NCI-H1105 (cell line): ENCODE results near the gene CFAP77.

Experiments used
- DNase-seq: peaks from one replicate; lab custom pipeline; 2025; lab: John Stamatoyannopoulos, UW

CFAP77 gene

GRCh38 chr9:132451276-132451675 lies 41.3 kb downstream of the CFAP77 start:
- DNase-seq: no peak

DNA sequence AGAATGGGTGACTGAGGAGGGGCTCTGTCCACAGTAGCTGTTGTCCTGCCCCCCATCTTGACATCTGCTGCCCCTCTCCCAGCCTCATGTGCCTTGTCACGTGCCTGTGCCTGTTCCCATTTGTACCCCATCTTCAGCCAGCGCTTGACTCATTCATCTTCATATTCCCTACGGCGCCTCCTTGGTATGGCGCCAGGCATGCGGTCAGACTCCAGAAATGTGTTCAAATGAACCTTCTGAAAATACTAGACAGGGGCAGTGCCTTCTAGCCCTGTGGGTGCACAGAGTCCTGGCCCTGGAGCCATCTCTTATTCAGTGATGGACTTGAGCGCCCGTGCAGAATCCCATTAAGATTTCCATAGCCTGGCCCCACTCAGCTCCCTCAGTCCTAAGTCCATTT lies 46.2 kb downstream of the CFAP77 start:
- DNase-seq: no peak

DNA sequence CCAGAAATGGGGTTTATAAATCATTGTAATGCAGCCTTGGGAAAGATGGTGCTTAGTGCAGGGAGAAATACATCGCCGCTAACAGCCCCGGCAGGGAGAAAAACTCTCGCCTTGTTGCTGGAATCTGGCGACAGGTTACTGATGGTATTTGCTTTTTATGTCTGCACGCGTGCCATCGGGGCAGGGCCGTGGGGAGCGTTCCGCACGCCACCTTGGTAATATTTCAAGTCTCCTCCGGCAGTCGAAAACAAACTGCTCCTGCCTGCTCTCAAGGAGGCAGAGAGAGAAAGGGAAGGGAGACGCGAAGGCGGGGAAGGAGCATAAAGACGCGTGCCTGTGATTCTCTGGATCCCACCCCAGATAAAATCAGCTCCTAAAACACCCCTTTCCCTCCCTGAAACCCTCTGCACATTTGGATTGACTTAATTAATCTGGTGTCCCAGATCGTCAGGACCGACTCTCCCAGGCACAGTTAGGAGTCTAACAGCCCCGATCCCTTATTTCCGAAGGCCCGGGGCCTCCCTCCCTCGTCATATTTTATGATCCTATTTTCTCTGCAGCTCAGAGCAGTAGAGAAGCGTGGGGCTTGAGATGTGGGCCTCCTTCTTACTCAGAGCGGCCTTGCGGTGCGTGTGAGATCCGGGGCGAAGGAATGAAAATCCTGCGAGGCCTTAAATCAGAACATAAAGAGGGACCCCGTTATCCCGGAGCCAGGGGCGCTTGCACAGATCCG lies 47.7 kb downstream of the CFAP77 start:
- DNase-seq: no peak

- DNase-seq: no peak
Measured at GRCh38 chr9:132458432-132458831, 48.4 kb downstream of the CFAP77 start.

DNA sequence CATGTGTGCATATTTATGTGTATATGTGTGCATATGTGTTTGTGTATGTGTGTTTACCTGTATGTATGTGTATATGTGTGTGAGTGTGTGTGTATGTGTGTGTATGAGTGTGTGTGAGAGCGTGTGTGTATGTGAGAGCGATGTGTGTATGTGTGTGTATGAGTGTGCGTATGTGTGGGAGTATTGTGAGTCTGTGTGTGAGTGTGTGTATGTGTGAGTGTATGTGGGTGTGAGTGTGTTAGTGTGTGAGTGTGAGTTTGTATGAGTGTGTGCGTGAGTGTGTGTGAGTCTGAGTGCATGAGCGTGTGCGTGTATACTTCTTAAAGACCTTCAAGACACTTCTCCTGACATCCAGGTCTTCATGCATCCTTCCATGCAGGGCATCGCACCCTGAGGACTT lies 49.6 kb downstream of the CFAP77 start:
- no peak for DNase-seq

DNA sequence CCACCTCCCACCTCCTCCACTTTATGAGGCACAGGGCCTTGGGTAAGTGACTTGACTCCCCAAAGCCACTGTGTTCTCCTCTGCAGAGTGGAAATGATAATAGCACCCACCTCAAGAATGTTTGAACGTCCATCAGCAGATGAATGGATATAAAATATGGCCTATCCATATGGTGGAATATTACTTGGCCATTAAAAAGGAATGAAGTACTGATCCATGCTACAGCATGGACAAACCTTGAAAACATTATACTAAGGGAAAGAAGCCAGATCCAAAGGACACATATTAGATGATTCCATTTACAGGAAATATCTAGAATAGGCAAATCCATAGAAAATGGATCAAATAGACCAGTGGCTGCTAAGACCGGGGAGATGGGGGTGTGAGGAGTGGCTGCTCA lies 50.2 kb downstream of the CFAP77 start:
- no peak for DNase-seq

DNA sequence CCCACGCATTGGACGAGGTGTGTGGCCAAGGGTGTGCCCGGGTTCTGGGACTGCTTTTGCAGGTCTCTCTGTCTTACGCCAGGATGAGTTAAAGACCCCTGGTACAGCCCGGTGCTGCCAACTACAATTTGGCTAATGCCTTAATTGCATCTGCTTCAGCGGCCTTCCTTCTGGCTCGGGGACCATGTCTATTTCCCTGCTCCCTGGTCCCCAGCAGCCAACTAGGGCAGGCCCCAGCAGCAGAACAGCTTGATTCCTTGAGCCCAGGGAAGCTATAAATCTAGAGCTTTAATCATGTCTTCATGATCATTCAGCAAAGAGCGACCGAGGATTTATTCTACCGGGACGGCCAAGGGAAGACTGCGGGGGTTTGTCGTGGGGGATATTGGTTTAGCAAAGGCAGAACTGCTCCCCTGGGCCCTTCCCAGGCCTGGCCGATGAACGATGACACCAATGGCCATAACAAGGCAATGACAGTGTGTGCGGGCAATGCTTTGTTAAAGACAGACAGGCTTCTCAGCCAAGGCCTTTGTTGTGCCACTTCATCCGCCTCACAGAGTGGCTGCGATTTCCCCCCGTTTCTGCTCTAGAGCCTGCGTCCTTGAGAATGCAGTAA lies 51.4 kb downstream of the CFAP77 start:
- DNase-seq: no peak

- no peak for DNase-seq
Measured at GRCh38 chr9:132461971-132462370, 52.0 kb downstream of the CFAP77 start.

DNA sequence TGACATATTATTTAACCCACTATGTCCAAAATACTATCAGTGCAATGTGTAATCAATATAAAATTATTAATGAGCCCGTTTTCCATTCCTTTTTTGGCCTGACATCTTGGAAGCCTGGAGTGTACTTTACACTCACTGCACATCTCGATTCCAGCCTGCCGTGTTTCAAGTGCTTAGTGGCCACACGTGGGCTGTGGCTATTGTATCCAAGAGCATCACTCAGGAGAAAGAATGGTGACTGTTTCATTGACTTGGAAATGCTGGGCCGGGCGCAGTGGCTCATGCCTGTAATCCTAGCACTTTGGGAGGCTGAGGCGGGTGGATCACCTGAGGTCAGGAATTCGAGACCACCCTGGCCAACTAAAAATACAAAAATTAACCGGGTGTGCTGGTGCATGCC lies 54.5 kb downstream of the CFAP77 start:
- no peak for DNase-seq

DNA sequence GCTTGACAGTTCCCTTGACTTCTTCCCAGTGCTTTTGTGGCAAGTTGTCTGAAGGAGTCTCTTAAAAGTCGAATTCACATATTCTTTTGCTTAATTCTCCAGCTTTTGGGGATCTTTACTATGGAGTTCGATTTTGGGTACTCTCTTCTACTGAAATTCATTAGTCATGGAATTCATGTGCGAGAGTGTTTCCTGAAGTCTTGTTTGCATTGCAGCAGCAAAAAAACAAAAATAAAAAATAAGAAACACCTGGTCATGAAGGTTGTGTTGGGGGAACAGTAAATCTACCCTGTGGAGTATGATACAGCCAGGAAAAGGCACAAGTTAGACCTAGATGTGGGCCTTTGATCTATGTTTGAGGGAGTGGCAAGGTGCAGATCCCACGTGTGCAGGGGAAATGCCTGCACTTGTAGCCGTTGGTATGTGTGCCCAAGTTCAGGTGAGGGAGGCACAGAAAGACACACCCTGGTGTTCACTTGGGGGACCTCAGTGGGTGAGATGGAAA lies 55.2 kb downstream of the CFAP77 start:
- DNase-seq: no peak

- DNase-seq: peak; percentile 54
Measured at GRCh38 chr9:132472199-132472598, 62.2 kb downstream of the CFAP77 start.

GRCh38 chr9:132472599-132472998 lies 62.6 kb downstream of the CFAP77 start:
- DNase-seq: no peak

GRCh38 chr9:132474253-132474652 lies 64.2 kb downstream of the CFAP77 start:
- no peak for DNase-seq

- DNase-seq: no peak
Measured at GRCh38 chr9:132478353-132479050, 68.5 kb downstream of the CFAP77 start.

DNA sequence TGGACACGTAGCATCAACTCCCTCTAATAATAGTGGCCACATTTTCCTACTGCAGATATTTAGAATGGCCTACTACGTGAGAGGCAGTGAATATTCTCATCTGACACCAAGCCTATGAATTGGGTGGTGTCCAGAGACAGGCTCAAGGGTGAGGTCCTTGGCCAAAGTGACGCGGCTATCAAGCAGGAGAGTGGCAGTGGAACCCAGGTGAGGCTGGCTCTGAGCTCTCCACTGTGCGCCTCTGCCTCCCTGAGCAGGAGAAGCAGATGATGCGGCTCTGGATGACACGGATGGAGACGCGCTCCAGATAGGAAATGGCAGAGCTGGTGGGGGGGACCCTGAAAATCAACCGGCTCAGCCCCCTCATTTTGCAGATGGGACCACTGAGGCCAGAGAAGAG lies 69.7 kb downstream of the CFAP77 start:
- DNase-seq: no peak

DNA sequence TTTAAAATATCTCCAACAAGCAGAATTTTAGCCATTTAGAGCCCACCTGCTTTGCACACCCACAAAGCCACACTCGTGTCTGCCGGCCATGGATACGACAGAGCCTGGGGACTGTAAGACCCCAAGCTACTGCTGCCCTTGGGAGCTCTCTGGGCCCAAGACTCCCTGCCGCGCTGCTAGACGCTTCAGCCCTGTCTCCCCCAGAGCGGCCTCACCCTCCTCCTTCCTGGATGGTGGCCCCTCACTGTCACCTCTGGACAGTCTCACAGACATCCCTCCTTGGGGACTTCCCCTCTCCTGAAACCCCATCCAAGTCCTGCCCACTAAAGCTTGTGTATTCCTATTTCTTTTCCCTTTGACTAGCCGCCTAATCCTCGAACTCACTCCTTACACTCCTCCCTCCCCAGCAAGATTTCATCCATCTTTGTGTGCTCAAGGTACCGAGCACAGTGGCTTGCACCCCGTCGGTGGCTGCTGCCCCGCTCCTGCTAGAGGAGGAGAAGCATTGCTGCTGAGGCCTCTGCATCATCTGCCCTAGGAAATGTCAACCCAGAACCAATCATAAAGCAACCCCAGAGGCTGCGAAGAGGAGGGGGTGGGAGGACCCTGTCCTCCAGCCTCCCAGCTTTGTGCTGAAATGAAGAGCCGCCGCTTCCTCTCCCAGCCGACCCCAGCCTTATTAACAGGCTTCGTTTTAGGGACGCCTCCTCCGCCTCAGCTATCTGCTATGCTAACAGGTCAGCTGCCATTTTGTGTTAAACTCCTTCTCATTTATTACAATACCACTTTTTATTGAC lies 71.2 kb downstream of the CFAP77 start:
- DNase-seq: no peak

DNA sequence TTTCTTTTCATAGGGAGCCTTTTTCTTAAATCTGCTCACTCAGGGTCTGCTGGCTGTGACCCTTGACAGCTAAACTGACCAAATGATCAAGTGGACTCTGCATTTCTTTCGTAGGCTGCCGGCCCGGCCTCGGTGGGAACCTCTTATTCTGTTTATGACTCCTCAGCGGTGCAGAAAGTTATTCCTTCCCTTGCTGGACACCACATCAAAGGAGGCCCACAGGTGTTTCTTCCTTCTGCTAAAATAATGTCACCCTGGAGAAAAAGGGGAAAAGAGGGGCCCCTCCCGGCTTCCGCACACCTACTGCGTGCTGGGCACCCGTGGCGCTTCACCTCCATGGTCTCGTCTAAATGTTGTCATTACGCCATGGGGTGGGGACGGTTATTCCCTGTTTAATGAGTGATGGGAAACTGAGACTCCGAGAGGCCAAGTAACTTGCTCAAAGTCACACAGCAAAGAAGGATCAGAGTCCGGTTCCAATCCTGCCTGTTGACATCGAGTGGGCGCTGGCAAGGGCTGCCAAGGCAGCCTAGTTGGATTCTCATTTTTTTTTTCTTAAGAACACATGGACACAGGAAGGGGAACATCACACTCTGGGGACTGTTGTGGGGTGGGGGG lies 72.3 kb downstream of the CFAP77 start:
- no peak for DNase-seq

GRCh38 chr9:132485393-132485792 lies 75.4 kb downstream of the CFAP77 start:
- DNase-seq: peak; percentile 38

- DNase-seq: no peak
Measured at GRCh38 chr9:132486706-132487350, 76.8 kb downstream of the CFAP77 start.

DNA sequence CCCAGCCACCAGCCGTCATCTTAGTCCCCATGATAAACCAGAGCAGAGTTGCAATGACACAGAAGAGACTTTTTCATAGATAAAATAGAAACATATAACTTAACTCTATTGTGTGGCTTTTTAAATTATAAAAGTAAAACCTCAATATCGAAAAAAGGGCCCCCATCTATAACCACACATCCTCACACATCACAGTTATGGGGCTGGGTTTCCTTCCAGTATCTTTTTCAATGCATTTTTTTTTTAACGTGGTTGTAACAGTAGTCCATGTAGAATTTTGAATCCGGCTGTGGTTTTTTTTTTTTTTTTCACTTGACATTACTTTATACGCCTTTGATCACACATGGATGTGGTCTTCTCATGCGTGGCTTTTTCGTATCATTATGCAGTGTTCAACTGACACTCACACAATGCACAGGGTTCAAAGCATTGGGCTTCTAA lies 77.4 kb downstream of the CFAP77 start:
- DNase-seq: no peak

- DNase-seq: no peak
Measured at GRCh38 chr9:132487980-132488535, 78.0 kb downstream of the CFAP77 start.
